GM12878 (cell line): ENCODE measurements around the gene COL7A1. TPM values are rescaled to one million over a fixed set of nuclear protein-coding genes. Genes with fewer than 3 reads are reported as not detected.

Experiments used
- ATAC-seq: fragments of 200-7000 bp; cut with Tn5 transposase; 3 replicates; pipeline ENCODE4 v1.9.1; 2020; ENCODE audit warnings: mild to moderate bottlenecking, moderate library complexity
- BruUV-seq: library from RNA; stranded (reverse); fragments of 400-500 nt; replicated peaks from 2 replicates; lab custom pipeline; 2021; lab: Mats Ljungman, UMichigan
- CTCF ChIA-PET: fragments of 300-600 bp; sonication (Branson Sonifier 250); formaldehyde crosslinking; extraction: SDS; loops from one replicate; lab custom pipeline; 2021; ENCODE audit warnings: inconsistent platforms; lab: Yijun Ruan, JAX
- POLR2A ChIA-PET: fragments of 350-600 bp; formaldehyde crosslinking; extraction: SDS; loops from one replicate; lab custom pipeline; 2021; ENCODE audit warnings: inconsistent platforms; lab: Charles Lee
- RAD21 ChIA-PET: fragments of 300-600 bp; sonication (Branson Sonifier 250); formaldehyde crosslinking; loops from one replicate; lab custom pipeline; 2023; ENCODE audit warnings: antibody characterized with exemption; ENCODE audit not compliant: unreplicated experiment; lab: Charles Lee
- SMC1A ChIA-PET: fragments of 300-600 bp; sonication (Branson Sonifier 250); formaldehyde crosslinking; loops from one replicate; lab custom pipeline; 2023; ENCODE audit not compliant: unreplicated experiment, uncharacterized antibody; lab: Charles Lee
- DNase-seq: peaks from one replicate; pipeline ENCODE4 v3.0.0-alpha.2; 2011; ENCODE audit warnings: low read depth, low spot score
- FAIRE-seq: peaks from 3 replicates; lab custom pipeline; 2011; peaks lifted over from hg19 to GRCh38; lab: Jason Lieb, UNC
- H2AFZ ChIP-seq: 2 replicates; pipeline ENCODE4 v1.6.0; 2011; ENCODE audit warnings: low read depth, low read length, control low read depth; ENCODE audit not compliant: control insufficient read depth
- H3K27ac ChIP-seq: 2 replicates; pipeline ENCODE4 v1.5.1; 2011; ENCODE audit warnings: control low read depth; ENCODE audit not compliant: control insufficient read depth, insufficient read depth
- H3K27me3 ChIP-seq, 2 experiments: replicated peaks in 1 of 2; 2 replicates each; pipeline versions ENCODE4 v1.6.0 to v1.6.1; 2011; ENCODE audit warnings: low read length in 1 of 2; ENCODE audit not compliant: control insufficient read depth in 2 of 2, insufficient read depth in 2 of 2
- H3K36me3 ChIP-seq, 2 experiments: 2 replicates each; pipeline ENCODE4 v1.5.1; 2011; ENCODE audit warnings: low read length in 1 of 2; ENCODE audit not compliant: control insufficient read depth in 2 of 2, insufficient read depth in 2 of 2
- H3K4me1 ChIP-seq: 2 replicates; pipeline ENCODE4 v1.6.1; 2011; ENCODE audit warnings: mild to moderate bottlenecking, low read length, moderate library complexity, mixed read lengths; ENCODE audit not compliant: control insufficient read depth, insufficient read depth
- H3K4me2 ChIP-seq: 2 replicates; pipeline ENCODE4 v1.6.0; 2011; ENCODE audit warnings: control low read depth; ENCODE audit not compliant: control insufficient read depth, insufficient read depth
- H3K4me3 ChIP-seq: fragments of 200-600 bp; sonication (generic); 2 replicates; pipeline ENCODE4 v1.5.1; 2016
- H3K79me2 ChIP-seq: 2 replicates; pipeline ENCODE4 v1.6.0; 2011; ENCODE audit warnings: low read length; ENCODE audit not compliant: control insufficient read depth, insufficient read depth
- H3K9ac ChIP-seq: 2 replicates; pipeline ENCODE4 v1.8.0; 2011; ENCODE audit warnings: low read length, control low read depth, mixed read lengths; ENCODE audit not compliant: control insufficient read depth, insufficient read depth
- H3K9me3 ChIP-seq: replicated peaks from 3 replicates; pipeline ENCODE4 v1.5.1; 2011; ENCODE audit warnings: mild to moderate bottlenecking, low read length; ENCODE audit not compliant: control insufficient read depth, insufficient read depth
- H4K20me1 ChIP-seq: 2 replicates; pipeline ENCODE4 v1.6.0; 2011; ENCODE audit not compliant: control insufficient read depth, insufficient read depth
- BRCA1 ChIP-seq: IDR thresholded peaks from 2 replicates; pipeline ENCODE4 v1.6.1; 2011; ENCODE audit warnings: low read depth, low read length, improper control_type of control experiment
- CBX3 ChIP-seq: fragments of 200-600 bp; sonication (generic); IDR thresholded peaks from 2 replicates; pipeline ENCODE4 v1.6.1; 2016; ENCODE audit warnings: low read depth, borderline replicate concordance
- EED ChIP-seq: sonication (generic); IDR thresholded peaks from 2 replicates; pipeline ENCODE4 v1.6.1; 2016; ENCODE audit warnings: antibody characterized with exemption, low read depth
- EP300 ChIP-seq, 2 experiments: fragments of 150-350 bp in 1 of 2; IDR thresholded peaks; 2 replicates each; pipeline ENCODE4 v1.6.1; 2011 to 2012; ENCODE audit warnings: low read depth in 2 of 2, low read length in 2 of 2, borderline replicate concordance in 1 of 2, improper control_type of control experiment in 1 of 2, inconsistent platforms in 1 of 2; ENCODE audit not compliant: control insufficient read depth in 1 of 2
- KLF5 ChIP-seq: fragments of 450-650 bp; IDR thresholded peaks from 2 replicates; pipeline ENCODE4 v1.6.1; 2014; ENCODE audit warnings: mild to moderate bottlenecking; ENCODE audit not compliant: partially characterized antibody
- WRNIP1 ChIP-seq: IDR thresholded peaks from 2 replicates; pipeline ENCODE4 v1.6.1; 2011; ENCODE audit warnings: low read depth, low read length, improper control_type of control experiment, borderline replicate concordance
- YY1 ChIP-seq: IDR thresholded peaks from 2 replicates; pipeline ENCODE4 v1.6.1; 2011; ENCODE audit warnings: low read depth, mild to moderate bottlenecking, low read length
- WGBS: methylation state at CpG from one replicate; pipeline ENCODE4 v1.1.6; 2016; ENCODE audit warnings: low lambda C conversion rate; ENCODE audit not compliant: insufficient replicate concordance, insufficient coverage; ENCODE audit errors: missing lambda C conversion rate; 5-methylcytosine and 5-hydroxymethylcytosine counted together
- in situ Hi-C: fragments of 300-500 bp; cut with MboI; formaldehyde crosslinking; loops from 9 replicates; pipeline ENCODE4 v1.14.3; 2018; ENCODE audit warnings: mixed read lengths
- intact Hi-C: fragments of 100-400 bp; cut with micrococcal nuclease; formaldehyde crosslinking; loops from one replicate; pipeline ENCODE4 v1.14.2; 2022; ENCODE audit not compliant: unreplicated experiment
- polyA plus RNA-seq, 11 experiments: library from polyadenylated mRNA; depleted of rRNA in 4 of 11; unstranded in 6 of 11; stranded (reverse) in 5 of 11; fragments of >200 nt; fragmentation: Nextera tagmentation in 4 of 11; fragmentation: Illumina TruSeq in 1 of 11; extraction: Ambion mirVana in 4 of 11; extraction: Trizol in 1 of 11; gene quantifications; 1 replicate in 1 of 11; 2 replicates in 10 of 11; pipeline versions ENCODE4 v1.2.1 to v1.2.3, GENCODE V29; 2011 to 2016; ENCODE audit warnings: inconsistent platforms in 2 of 11, missing spikeins in 2 of 11, low read depth in 1 of 11
- total RNA-seq, 4 experiments: library from RNA; depleted of rRNA in 3 of 4; stranded (reverse); fragments of >200 nt in 3 of 4; fragmentation: Illumina TruSeq in 1 of 4; extraction: Trizol in 1 of 4; gene quantifications; 2 replicates each; pipeline versions ENCODE4 v1.2.1 to v1.2.3, GENCODE V29; 2013 to 2021
- TF ChIP-seq, protein P1 (sequence below): fragments of 450-650 bp; conservative IDR thresholded peaks from 2 replicates; pipeline ENCODE4 v1.6.1; 2017; ENCODE audit warnings: mild to moderate bottlenecking, moderate library complexity
- TF ChIP-seq, protein P2 (sequence below): IDR thresholded peaks from 2 replicates; pipeline ENCODE4 v1.6.1; 2012; ENCODE audit warnings: low read depth, low read length, improper control_type of control experiment
- TF ChIP-seq, protein P3 (sequence below): fragments of 450-650 bp; IDR thresholded peaks from 2 replicates; pipeline ENCODE4 v1.6.1; 2016; ENCODE audit warnings: mild to moderate bottlenecking, moderate library complexity, borderline replicate concordance

COL7A1 gene
- total and polyA plus RNA-seq, 10 of the 15 experiments (the other 5 are each of a cell fraction or from before 2014, with no cell fraction given), result 0.01 to 1.9 (median 0.29) TPM; not detected in 1

DNA sequence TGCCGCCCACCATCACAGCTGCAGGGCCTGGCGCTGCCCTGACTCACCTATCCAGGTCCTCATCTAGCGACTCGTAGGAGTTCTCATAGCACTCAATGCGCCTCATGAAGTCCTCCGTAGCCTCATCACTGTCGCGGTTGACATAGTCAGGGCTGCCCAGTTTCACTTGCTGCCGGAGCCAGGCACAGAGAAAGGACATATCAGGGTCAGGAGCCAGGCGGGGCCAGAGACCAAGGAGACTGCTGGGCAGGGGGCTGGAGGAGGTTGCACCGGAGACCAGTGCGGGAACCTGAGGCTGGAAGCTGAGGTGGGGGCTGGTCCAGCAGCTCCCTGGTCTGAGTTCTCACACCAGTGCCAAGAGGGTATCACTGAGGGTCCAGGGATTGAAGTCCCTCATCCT, 56.7 kb downstream of the COL7A1 start:
- ChIA-PET RAD21 (no interaction called here), CTCF (no interaction called here), POLR2A (no interaction called here), SMC1A (no interaction called here)
- FAIRE-seq, result no peak
- H3K9me3 ChIP-seq, result no peaks in the 10 kb centered on the region; the same call in 2 of the 3 replicates
- ATAC-seq, result no peak
- intact Hi-C loops, result no loop called here
- H3K4me1 ChIP-seq, result no peaks in the 10 kb centered on the region
- 76% methylated on average over 12 of the region's 12 CpGs for WGBS
- H3K9ac ChIP-seq, result no peak overlapping the region
- no peaks in the 10 kb centered on the region; the same call in 1 of the 2 replicates for H4K20me1 ChIP-seq
- H3K79me2 ChIP-seq, result no peaks in the 10 kb centered on the region
- TF ChIP-seq EED (no peak), BRCA1 (no peak), KLF5 (no peak), EP300 (IDR thresholded peaks at IDR 0.05; ENCODE audit: borderline replicate concordance in 1 of 2, control insufficient read depth in 1 of 2, low read depth in 2 of 2, low read length in 2 of 2) (no peak), WRNIP1 (no peak), CBX3 (no peak), YY1 (no peak)
- TF ChIP-seq, protein P1, sequence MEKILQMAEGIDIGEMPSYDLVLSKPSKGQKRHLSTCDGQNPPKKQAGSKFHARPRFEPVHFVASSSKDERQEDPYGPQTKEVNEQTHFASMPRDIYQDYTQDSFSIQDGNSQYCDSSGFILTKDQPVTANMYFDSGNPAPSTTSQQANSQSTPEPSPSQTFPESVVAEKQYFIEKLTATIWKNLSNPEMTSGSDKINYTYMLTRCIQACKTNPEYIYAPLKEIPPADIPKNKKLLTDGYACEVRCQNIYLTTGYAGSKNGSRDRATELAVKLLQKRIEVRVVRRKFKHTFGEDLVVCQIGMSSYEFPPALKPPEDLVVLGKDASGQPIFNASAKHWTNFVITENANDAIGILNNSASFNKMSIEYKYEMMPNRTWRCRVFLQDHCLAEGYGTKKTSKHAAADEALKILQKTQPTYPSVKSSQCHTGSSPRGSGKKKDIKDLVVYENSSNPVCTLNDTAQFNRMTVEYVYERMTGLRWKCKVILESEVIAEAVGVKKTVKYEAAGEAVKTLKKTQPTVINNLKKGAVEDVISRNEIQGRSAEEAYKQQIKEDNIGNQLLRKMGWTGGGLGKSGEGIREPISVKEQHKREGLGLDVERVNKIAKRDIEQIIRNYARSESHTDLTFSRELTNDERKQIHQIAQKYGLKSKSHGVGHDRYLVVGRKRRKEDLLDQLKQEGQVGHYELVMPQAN, result no peak
- TF ChIP-seq, protein P2, sequence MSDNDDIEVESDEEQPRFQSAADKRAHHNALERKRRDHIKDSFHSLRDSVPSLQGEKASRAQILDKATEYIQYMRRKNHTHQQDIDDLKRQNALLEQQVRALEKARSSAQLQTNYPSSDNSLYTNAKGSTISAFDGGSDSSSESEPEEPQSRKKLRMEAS, result no peak
- TF ChIP-seq, protein P3, sequence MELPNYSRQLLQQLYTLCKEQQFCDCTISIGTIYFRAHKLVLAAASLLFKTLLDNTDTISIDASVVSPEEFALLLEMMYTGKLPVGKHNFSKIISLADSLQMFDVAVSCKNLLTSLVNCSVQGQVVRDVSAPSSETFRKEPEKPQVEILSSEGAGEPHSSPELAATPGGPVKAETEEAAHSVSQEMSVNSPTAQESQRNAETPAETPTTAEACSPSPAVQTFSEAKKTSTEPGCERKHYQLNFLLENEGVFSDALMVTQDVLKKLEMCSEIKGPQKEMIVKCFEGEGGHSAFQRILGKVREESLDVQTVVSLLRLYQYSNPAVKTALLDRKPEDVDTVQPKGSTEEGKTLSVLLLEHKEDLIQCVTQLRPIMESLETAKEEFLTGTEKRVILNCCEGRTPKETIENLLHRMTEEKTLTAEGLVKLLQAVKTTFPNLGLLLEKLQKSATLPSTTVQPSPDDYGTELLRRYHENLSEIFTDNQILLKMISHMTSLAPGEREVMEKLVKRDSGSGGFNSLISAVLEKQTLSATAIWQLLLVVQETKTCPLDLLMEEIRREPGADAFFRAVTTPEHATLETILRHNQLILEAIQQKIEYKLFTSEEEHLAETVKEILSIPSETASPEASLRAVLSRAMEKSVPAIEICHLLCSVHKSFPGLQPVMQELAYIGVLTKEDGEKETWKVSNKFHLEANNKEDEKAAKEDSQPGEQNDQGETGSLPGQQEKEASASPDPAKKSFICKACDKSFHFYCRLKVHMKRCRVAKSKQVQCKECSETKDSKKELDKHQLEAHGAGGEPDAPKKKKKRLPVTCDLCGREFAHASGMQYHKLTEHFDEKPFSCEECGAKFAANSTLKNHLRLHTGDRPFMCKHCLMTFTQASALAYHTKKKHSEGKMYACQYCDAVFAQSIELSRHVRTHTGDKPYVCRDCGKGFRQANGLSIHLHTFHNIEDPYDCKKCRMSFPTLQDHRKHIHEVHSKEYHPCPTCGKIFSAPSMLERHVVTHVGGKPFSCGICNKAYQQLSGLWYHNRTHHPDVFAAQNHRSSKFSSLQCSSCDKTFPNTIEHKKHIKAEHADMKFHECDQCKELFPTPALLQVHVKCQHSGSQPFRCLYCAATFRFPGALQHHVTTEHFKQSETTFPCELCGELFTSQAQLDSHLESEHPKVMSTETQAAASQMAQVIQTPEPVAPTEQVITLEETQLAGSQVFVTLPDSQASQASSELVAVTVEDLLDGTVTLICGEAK, result no peak
- H3K27ac ChIP-seq, result no peak overlapping the region
- no peak overlapping the region for H3K4me3 ChIP-seq
- no peak overlapping the region for H3K4me2 ChIP-seq
- no peak for DNase-seq
- peaks cover 3 to 30% of the 10 kb centered on the region in 2 experiments; a peak in 2 of 4 replicates for H3K36me3 ChIP-seq
- in situ Hi-C loops, result no loop called here
- no peaks in the 10 kb centered on the region for H3K27me3 ChIP-seq
- no TSS peak for BruUV-seq
- no peak overlapping the region for H2AFZ ChIP-seq
